GM21528 (cell line): Measurements from ENCODE around the gene FAM177A1.
"Not testable (repeated sequence)": the region's sequence is repeated elsewhere in the genome, so short reads cannot be mapped to it uniquely, and the experiment has no call there.

Experiments
- ATAC-seq: cut with Tn5 transposase; IDR thresholded peaks from one replicate; pipeline ENCODE4 v1.9.1; 2021; ENCODE audit warnings: mild to moderate bottlenecking, moderate library complexity; ENCODE audit not compliant: unreplicated experiment, low FRiP score

The FAM177A1 gene

GRCh38 chr14:35046048-35046750, at the start of gene FAM177A1:
Gene FAM177A1, plus strand, starts transcription at chr14:35046272. Its CDS starts 192 bp downstream, at chr14:35046464.
- ATAC-seq, result peak; percentile 93

- no peak for ATAC-seq
Observed at GRCh38 chr14:34997762-34998161, 48.3 kb upstream of the FAM177A1 start.

- ATAC-seq, result no peak
Observed at GRCh38 chr14:34999500-34999899, 46.6 kb upstream of the FAM177A1 start.

GRCh38 chr14:35001621-35002020, 44.5 kb upstream of the FAM177A1 start:
- ATAC-seq, result no peak

- ATAC-seq, result no peak
Observed at GRCh38 chr14:35004839-35005238, 41.2 kb upstream of the FAM177A1 start.

GRCh38 chr14:35016568-35016967, 29.5 kb upstream of the FAM177A1 start:
- ATAC-seq, result no peak

- no peak for ATAC-seq
Observed at GRCh38 chr14:35020713-35021112, 25.4 kb upstream of the FAM177A1 start.

- ATAC-seq, result no peak
Observed at GRCh38 chr14:35028435-35028834, 17.6 kb upstream of the FAM177A1 start.

- ATAC-seq, result no peak
Observed at GRCh38 chr14:35032562-35032961, 13.5 kb upstream of the FAM177A1 start.

GRCh38 chr14:35034440-35034833, 11.6 kb upstream of the FAM177A1 start:
- no peak for ATAC-seq

- ATAC-seq, result not testable (repeated sequence)
Observed at GRCh38 chr14:35034944-35035554, 11.0 kb upstream of the FAM177A1 start.

- not testable (repeated sequence) for ATAC-seq
Observed at GRCh38 chr14:35038312-35038711, 7.8 kb upstream of the FAM177A1 start.

- ATAC-seq, result no peak
Observed at GRCh38 chr14:35042632-35043031, 3.4 kb upstream of the FAM177A1 start.

- no peak for ATAC-seq
Observed at GRCh38 chr14:35043046-35043445, 3.0 kb upstream of the FAM177A1 start.

GRCh38 chr14:35044939-35045797, 904 bp upstream of the FAM177A1 start:
- ATAC-seq, result no peak

- ATAC-seq, result no peak
Observed at GRCh38 chr14:35045798-35046047, 349 bp upstream of the FAM177A1 start.

- peak; percentile 40 for ATAC-seq
Observed at GRCh38 chr14:35046751-35047536, 872 bp downstream of the FAM177A1 start.

GRCh38 chr14:35047976-35048513, 2.0 kb downstream of the FAM177A1 start:
- ATAC-seq, result no peak

- no peak for ATAC-seq
Observed at GRCh38 chr14:35050652-35051051, 4.6 kb downstream of the FAM177A1 start.

- no peak for ATAC-seq
Observed at GRCh38 chr14:35051796-35052195, 5.7 kb downstream of the FAM177A1 start.
